ENCODE measurements around the gene NFIC. TPM values are rescaled to one million over a fixed set of nuclear protein-coding genes. Genes with fewer than 3 reads are reported as not detected.

The NFIC gene
- polyA plus RNA-seq, 1 of the 3 experiments (the other 2 are of a cell fraction): 7.2 TPM

DNA sequence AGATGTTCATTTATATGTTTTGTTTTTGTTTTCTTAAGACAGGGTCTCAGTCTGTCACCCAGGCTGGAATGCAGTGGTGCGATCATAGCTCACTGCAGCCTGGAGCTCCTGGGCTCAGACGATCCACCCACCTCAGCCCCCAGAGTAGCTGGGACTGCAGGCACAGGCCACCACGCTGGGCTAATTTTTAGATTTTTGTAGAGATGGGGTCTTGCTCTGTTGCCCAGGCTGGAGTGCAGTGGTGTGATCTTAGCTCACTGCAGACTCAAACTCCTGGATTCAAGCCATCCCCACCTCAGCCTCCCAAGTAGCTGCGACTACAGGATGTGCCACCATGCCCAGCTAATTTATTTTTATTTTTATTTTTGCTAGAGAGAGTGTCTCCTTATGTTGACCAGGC is 45.7 kb downstream of the NFIC start:
- Histone ChIP-seq H3K79me2 (ENCODE audit: insufficient read depth) (peaks cover 77% of the 10 kb centered on the region), H2AFZ (ENCODE audit: low read depth) (no peak overlapping the region), H3F3A (replicated peaks; ENCODE audit: insufficient read depth) (no peaks in the 10 kb centered on the region), H3K9me3 (no peaks in the 10 kb centered on the region), H4K20me1 (ENCODE audit: insufficient read depth) (peaks cover 44% of the 10 kb centered on the region), H3K9ac (no peak overlapping the region), H3K36me3 (replicated peaks in 1 of 2; ENCODE audit: control insufficient read depth in 1 of 2, insufficient read depth in 2 of 2, low read length in 1 of 2) (peaks cover 0 to 3% of the 10 kb centered on the region in 2 experiments), H3K4me3 (ENCODE audit: low read depth in 2 of 2, low read length in 1 of 2) (no peak overlapping the region), H3K27ac (ENCODE audit: low read depth in 2 of 2, low read length in 1 of 2) (peak overlapping the region in 1 of 2 experiments; percentile 67; a peak in 2 of 4 replicates), H3K4me1 (ENCODE audit: control insufficient read depth in 1 of 2, insufficient read depth in 2 of 2, low read depth in 1 of 2, low read length in 1 of 2) (peaks cover 0 to 20% of the 10 kb centered on the region in 2 experiments; a peak in 1 of 4 replicates), H3K9me2 (no peaks in the 10 kb centered on the region), H3K4me2 (no peak overlapping the region), H3K27me3 (ENCODE audit: insufficient read depth) (no peaks in the 10 kb centered on the region)
- no peak for TF ChIP-seq SMC3 (IDR thresholded peaks at IDR 0.05; ENCODE audit: low read depth, low read length)
- no peak for TF ChIP-seq MXI1 (IDR thresholded peaks at IDR 0.05; ENCODE audit: low read depth, low read length)
- TF ChIP-seq, protein P1, sequence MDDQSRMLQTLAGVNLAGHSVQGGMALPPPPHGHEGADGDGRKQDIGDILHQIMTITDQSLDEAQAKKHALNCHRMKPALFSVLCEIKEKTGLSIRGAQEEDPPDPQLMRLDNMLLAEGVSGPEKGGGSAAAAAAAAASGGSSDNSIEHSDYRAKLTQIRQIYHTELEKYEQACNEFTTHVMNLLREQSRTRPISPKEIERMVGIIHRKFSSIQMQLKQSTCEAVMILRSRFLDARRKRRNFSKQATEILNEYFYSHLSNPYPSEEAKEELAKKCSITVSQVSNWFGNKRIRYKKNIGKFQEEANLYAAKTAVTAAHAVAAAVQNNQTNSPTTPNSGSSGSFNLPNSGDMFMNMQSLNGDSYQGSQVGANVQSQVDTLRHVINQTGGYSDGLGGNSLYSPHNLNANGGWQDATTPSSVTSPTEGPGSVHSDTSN (IDR thresholded peaks at IDR 0.05): no peak
- TF ChIP-seq RXRA (IDR thresholded peaks at IDR 0.05; ENCODE audit: borderline replicate concordance, low read depth): no peak
- TF ChIP-seq SIN3A (IDR thresholded peaks at IDR 0.05; ENCODE audit: borderline replicate concordance, low read depth, low read length): no peak
- TF ChIP-seq RFX5 (IDR thresholded peaks at IDR 0.05; ENCODE audit: low read length): no peak
- TF ChIP-seq RCOR1 (IDR thresholded peaks at IDR 0.05; ENCODE audit: low read length): no peak
- TF ChIP-seq EZH2phosphoT487 (IDR thresholded peaks at IDR 0.05; ENCODE audit: borderline replicate concordance, low read depth): no peak
- TF ChIP-seq, protein P2, sequence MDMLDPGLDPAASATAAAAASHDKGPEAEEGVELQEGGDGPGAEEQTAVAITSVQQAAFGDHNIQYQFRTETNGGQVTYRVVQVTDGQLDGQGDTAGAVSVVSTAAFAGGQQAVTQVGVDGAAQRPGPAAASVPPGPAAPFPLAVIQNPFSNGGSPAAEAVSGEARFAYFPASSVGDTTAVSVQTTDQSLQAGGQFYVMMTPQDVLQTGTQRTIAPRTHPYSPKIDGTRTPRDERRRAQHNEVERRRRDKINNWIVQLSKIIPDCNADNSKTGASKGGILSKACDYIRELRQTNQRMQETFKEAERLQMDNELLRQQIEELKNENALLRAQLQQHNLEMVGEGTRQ (IDR thresholded peaks at IDR 0.05; ENCODE audit: borderline replicate concordance, low read depth, low read length): no peak
- TF ChIP-seq TAF1 (IDR thresholded peaks at IDR 0.05; ENCODE audit: borderline replicate concordance, low read depth, low read length): no peak
- no peak for TF ChIP-seq FOXM1 (IDR thresholded peaks at IDR 0.05; ENCODE audit: low read depth)
- TF ChIP-seq CHD2 (IDR thresholded peaks at IDR 0.05; ENCODE audit: low read length, partially characterized antibody): no peak
- TF ChIP-seq POLR2AphosphoS5 (IDR thresholded peaks at IDR 0.05; ENCODE audit: low read depth, low read length): no peak
- TF ChIP-seq FOSL2 (IDR thresholded peaks at IDR 0.05; ENCODE audit: borderline replicate concordance, low read depth): no peak
- TF ChIP-seq ELF1 (IDR thresholded peaks at IDR 0.05): no peak
- 90% methylated on average over 4 of the region's 4 CpGs for WGBS (ENCODE audit: low lambda C conversion rate)
- POLR2A ChIA-PET: interaction anchor here (1.6 kb wide), 1 partner anchor 24 kb away, joined by 5 read pairs; no protein-coding TSS in a partner anchor
- CTCF ChIA-PET: interaction anchor here (1.2 to 3.5 kb wide), 2 partner anchors 14 to 17 kb away, joined by 3 to 17 read pairs; no protein-coding TSS in a partner anchor
- DNase-seq: no peak

DNA sequence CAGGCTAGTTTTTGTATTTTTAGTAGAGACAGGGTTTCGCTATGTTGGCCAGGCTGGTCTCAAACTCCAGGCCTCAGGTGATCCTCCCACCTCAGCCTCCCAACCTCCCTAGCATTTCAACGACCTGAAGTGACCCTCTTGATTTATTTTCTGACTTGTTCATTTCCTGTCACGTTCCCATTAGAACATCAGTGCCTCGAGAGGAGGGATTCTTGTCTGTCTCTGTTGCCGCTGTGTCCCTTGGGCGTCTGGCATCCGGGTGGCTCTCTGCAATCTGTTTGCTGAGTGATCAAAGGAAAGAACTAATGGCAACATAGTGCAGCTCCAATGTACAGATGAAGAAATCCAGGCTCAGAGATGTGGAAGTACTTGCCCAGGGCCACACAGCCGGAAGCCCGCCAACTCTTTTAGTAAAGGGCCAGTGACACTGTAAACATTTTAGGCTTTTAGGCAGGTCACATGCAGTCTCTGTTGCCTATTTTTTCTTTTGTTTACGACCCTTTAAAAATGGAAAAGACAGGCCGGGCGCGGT is 47.5 kb downstream of the NFIC start:
- peak; percentile 58 for DNase-seq
- H3F3A ChIP-seq (replicated peaks; ENCODE audit: insufficient read depth): no peaks in the 10 kb centered on the region
- no peaks in the 10 kb centered on the region for H3K27me3 ChIP-seq (ENCODE audit: insufficient read depth)
- H2AFZ ChIP-seq (ENCODE audit: low read depth): no peak overlapping the region
- CTCF ChIA-PET: interaction anchor here (0.6 to 3.5 kb wide), 3 partner anchors 8 to 57 kb away, joined by 3 to 17 read pairs (median 4); no protein-coding TSS in a partner anchor
- no peak overlapping the region for H3K4me2 ChIP-seq
- peaks cover 71% of the 10 kb centered on the region for H3K79me2 ChIP-seq (ENCODE audit: insufficient read depth)
- H3K9me2 ChIP-seq: no peaks in the 10 kb centered on the region
- POLR2A ChIA-PET: no interaction called here
- WGBS (ENCODE audit: low lambda C conversion rate): 73% methylated on average over 13 of the region's 13 CpGs
- peak overlapping the region in 1 of 2 experiments; percentile 67; a peak in 2 of 4 replicates for H3K27ac ChIP-seq (ENCODE audit: low read depth in 2 of 2, low read length in 1 of 2)
- H4K20me1 ChIP-seq (ENCODE audit: insufficient read depth): peaks cover 44% of the 10 kb centered on the region
- peaks cover 0 to 20% of the 10 kb centered on the region in 2 experiments; a peak in 1 of 4 replicates for H3K4me1 ChIP-seq (ENCODE audit: control insufficient read depth in 1 of 2, insufficient read depth in 2 of 2, low read depth in 1 of 2, low read length in 1 of 2)
- TF ChIP-seq TEAD4 (IDR thresholded peaks at IDR 0.05; ENCODE audit: borderline replicate concordance, insufficient read depth): no peak
- TF ChIP-seq RFX5 (IDR thresholded peaks at IDR 0.05; ENCODE audit: low read length): no peak
- TF ChIP-seq TCF12 (IDR thresholded peaks at IDR 0.05): no peak
- no peak for TF ChIP-seq ELF1 (IDR thresholded peaks at IDR 0.05)
- TF ChIP-seq MXI1 (IDR thresholded peaks at IDR 0.05; ENCODE audit: low read depth, low read length): no peak
- TF ChIP-seq EP300 (IDR thresholded peaks at IDR 0.05; ENCODE audit: borderline replicate concordance in 1 of 2, low read depth in 1 of 2, low read length in 1 of 2): no peak
- no peak for TF ChIP-seq SIN3A (IDR thresholded peaks at IDR 0.05; ENCODE audit: borderline replicate concordance, low read depth, low read length)
- TF ChIP-seq, protein P3, sequence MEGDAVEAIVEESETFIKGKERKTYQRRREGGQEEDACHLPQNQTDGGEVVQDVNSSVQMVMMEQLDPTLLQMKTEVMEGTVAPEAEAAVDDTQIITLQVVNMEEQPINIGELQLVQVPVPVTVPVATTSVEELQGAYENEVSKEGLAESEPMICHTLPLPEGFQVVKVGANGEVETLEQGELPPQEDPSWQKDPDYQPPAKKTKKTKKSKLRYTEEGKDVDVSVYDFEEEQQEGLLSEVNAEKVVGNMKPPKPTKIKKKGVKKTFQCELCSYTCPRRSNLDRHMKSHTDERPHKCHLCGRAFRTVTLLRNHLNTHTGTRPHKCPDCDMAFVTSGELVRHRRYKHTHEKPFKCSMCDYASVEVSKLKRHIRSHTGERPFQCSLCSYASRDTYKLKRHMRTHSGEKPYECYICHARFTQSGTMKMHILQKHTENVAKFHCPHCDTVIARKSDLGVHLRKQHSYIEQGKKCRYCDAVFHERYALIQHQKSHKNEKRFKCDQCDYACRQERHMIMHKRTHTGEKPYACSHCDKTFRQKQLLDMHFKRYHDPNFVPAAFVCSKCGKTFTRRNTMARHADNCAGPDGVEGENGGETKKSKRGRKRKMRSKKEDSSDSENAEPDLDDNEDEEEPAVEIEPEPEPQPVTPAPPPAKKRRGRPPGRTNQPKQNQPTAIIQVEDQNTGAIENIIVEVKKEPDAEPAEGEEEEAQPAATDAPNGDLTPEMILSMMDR (IDR thresholded peaks at IDR 0.05): no peak
- no peak for TF ChIP-seq FOXJ3 (CRISPR knock-in tag; IDR thresholded peaks at IDR 0.05)
- no peak for TF ChIP-seq GABPA (IDR thresholded peaks at IDR 0.05; ENCODE audit: low read depth)
- no peak for TF ChIP-seq FOSL2 (IDR thresholded peaks at IDR 0.05; ENCODE audit: borderline replicate concordance, low read depth)
- no peak for TF ChIP-seq POLR2AphosphoS5 (IDR thresholded peaks at IDR 0.05; ENCODE audit: low read depth, low read length)
- TF ChIP-seq, protein P2 (IDR thresholded peaks at IDR 0.05; ENCODE audit: borderline replicate concordance, low read depth, low read length): no peak
- H3K9me3 ChIP-seq: no peaks in the 10 kb centered on the region
- H3K36me3 ChIP-seq (replicated peaks in 1 of 2; ENCODE audit: control insufficient read depth in 1 of 2, insufficient read depth in 2 of 2, low read length in 1 of 2): peaks cover 0 to 3% of the 10 kb centered on the region in 2 experiments
- no peak overlapping the region for H3K9ac ChIP-seq
- no peak overlapping the region for H3K4me3 ChIP-seq (ENCODE audit: low read depth in 2 of 2, low read length in 1 of 2)

Data from SK-N-SH (cell line).